AG08396 (cell line): Measurements from ENCODE around the gene FAM43A.

Experiments used
- DNase-seq: peaks from one replicate; pipeline ENCODE4 v3.0.0; 2012; ENCODE audit warnings: low spot score, mixed read lengths

FAM43A gene, protein sequence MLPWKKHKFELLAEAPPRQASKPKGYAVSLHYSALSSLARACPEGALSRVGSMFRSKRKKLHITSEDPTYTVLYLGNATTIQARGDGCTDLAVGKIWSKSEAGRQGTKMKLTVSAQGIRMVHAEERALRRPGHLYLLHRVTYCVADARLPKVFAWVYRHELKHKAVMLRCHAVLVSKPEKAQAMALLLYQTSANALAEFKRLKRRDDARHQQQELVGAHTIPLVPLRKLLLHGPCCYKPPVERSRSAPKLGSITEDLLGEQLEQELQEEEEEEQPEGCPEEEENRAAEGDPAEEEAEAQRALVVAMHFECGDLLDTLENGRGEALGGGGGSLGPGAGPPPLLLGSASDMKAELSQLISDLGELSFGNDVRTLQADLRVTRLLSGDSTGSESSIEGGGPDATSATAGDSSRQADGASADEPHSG

DNA sequence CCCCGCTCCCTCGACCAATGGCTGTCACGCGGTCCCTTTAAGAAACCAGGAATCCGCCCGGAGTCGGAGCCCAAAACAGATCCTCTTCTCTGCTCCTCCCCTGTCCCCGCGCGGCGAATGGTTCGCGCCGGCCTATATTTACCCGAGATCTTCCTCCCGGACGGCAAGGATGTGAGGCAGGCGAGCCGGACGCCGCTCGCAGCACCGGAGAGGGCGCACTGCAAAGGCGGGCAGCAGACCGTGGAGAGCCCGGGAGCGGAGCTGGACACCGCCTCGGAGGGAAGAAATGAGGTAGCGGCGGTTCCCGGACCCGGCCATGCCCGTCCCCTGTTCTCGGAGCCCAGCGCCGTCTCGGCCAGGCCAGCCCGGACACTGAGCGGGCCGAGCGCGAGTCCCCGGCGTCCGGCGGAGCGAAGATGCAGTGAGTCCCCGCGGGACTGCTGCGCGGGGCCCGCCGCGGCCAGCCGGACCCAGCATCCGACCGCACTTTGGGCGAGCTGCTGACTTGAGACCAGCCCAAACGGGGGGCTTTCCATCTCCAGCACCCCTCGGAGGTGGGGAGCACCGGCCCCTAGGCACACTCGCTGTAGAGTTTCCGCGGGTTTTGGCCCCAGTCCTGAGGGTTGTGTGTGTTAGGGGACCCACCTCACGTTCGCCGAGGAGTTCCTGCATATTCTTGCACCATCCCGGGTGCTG is at the start of gene FAM43A:
Gene FAM43A, plus strand, starts transcription at position 166 of the 696 bp plus-strand sequence. CDS start 944 bp downstream, outside the sequence.
- peak; percentile 96 for DNase-seq

- no peak for DNase-seq
Measured at GRCh38 chr3:194637066-194637465, 48.6 kb upstream of the FAM43A start.

- DNase-seq, result no peak
Measured at GRCh38 chr3:194637541-194638400, 47.9 kb upstream of the FAM43A start.

- DNase-seq, result no peak
Measured at GRCh38 chr3:194638991-194639605, 46.6 kb upstream of the FAM43A start.

GRCh38 chr3:194640829-194641228 is 44.9 kb upstream of the FAM43A start:
- no peak for DNase-seq

DNA sequence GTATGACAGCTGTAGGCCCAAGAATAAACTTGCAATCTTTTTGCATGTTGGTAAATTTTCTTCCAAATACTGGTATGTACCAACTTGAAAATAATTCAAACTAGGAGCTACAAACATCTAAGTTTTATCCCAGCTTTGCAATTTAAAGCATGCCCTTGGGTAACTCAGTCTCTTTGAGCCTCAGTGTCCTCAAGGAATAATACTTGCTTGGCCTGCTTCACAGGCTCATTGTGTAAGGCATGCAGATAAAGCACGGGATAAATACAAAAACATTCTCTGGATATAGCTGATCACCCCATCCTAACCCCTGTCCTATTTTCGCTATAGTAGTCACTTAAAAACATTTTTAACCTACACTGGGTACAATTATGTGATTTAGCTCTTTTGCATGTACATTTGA is 42.9 kb upstream of the FAM43A start:
- DNase-seq, result no peak

DNA sequence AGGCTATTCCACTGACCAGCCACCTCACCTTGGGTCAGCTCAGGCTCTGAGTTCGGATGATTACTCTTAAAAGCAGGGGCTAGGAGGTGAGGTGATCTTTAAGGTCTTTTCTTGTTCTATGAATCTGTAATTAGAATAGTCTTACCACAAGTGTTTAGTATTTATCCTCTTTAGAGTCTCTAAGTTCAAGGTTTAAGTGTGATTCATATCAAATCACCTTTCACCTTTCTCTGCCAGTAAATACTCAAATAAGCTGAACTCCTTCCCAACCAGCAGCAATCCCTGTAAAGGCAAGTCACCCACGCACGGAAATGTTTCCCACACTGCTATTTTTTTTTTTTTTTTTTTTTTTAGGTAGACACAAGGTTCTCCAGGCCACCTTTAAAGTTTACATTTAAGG is 37.9 kb upstream of the FAM43A start:
- DNase-seq, result no peak

DNA sequence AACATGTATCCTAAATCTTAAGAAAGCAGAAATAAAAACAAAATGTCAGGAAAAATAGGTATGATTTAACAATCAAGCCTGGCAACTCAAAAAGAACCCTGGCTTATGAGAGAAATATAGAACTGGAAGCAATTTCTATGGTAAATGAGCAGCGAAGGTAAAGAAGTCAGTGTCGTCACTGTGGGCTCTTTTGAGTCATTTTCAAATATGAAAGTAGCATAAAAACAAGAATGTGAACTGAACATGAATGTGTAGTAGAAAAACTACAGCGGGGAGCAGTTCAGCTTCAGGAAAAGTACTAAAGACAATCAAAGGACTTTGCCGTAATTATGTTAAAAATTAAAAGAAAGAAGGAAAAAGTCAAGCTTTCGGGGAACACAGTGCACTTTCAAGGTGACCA is 31.2 kb upstream of the FAM43A start:
- DNase-seq, result no peak

DNA sequence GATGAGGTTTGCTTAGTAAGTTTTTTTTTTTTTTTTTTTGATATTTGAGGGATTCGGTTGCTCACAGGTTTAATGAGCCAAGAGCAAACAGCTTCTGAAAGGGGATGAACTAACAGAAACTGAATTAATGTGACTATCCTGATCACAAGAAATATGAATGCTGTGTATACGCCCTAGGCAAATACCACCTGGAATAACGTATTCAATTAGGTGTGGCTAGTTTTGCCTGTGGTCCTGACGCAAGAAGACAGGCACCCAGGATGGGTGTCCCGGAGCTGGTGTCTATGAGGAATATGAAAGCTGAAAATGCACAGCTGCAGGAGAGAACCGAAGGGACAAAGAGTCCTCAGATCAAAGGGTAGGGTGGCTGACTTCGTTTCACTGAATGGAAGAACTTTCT is 28.2 kb upstream of the FAM43A start:
- DNase-seq, result no peak

GRCh38 chr3:194658477-194659242 is 27.0 kb upstream of the FAM43A start:
- no peak for DNase-seq

GRCh38 chr3:194659778-194660177 is 25.9 kb upstream of the FAM43A start:
- DNase-seq, result no peak

DNA sequence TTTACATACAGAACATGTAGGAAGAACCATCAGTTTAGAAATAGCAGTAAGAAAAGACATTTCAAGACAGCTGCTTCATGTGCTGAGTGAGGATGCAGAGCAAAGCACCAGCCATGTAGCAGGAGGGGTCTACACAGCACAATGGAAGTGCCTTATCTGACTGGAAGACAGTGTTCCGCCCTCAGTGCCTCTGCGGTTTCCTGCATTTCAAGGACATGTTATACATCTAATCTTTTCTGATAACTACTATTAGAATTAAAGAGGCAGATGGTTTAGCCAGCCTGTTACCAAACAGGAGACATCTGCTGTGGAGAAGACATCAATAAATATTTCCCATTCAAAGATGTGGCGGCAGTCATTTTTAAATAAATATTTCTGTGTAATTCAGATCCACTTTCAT is 24.3 kb upstream of the FAM43A start:
- no peak for DNase-seq

- no peak for DNase-seq
Measured at GRCh38 chr3:194661946-194662345, 23.7 kb upstream of the FAM43A start.

DNA sequence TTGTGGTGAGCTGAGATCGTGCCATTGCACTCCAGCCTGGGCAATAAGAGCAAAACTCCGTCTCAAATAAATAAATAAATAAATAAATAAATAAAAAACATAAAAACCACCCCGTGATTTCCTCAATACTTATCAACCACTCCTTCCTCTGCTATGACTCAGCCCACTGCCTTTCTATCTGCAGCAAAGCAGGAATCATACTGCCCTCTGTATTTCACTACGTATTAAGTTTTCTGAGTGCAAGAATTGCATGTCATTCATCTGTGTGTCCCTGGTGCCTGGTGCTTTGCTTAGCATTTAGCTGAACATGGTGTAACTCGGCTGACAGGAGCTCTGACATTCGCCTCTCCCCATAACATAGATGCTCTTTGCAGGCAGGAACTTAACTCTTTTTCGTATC is 20.8 kb upstream of the FAM43A start:
- no peak for DNase-seq

- DNase-seq, result no peak
Measured at GRCh38 chr3:194667363-194667762, 18.3 kb upstream of the FAM43A start.

GRCh38 chr3:194671511-194671899 is 14.2 kb upstream of the FAM43A start:
- DNase-seq, result peak; percentile 36

- peak; percentile 89 for DNase-seq
Measured at GRCh38 chr3:194671900-194672808, 13.5 kb upstream of the FAM43A start, which contains the start of gene LSG1. TSS of gene LSG1 (minus strand) at chr3:194672191. CDS start at chr3:194672162, 29 bp downstream.

DNA sequence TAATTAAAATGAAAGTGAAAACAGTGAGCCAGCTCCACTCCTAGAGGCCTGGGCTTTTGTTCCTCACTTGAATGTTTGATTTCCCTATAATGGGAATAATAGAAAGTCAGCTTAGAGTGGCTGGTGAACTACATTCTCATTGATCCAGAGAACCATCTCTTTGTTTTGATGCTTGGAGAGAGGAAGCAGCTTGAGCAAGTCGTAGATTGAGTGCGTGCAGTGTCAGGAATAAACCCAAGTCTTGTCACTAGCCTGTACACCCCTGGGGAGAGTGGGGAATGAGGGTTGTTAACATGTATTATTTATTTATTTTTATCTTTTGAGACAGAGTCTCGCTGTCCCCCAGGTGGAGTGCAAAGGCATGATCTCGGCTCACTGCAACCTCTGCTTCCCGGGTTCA is 12.8 kb upstream of the FAM43A start:
- no peak for DNase-seq

- no peak for DNase-seq
Measured at GRCh38 chr3:194673761-194674160, 11.9 kb upstream of the FAM43A start.

DNA sequence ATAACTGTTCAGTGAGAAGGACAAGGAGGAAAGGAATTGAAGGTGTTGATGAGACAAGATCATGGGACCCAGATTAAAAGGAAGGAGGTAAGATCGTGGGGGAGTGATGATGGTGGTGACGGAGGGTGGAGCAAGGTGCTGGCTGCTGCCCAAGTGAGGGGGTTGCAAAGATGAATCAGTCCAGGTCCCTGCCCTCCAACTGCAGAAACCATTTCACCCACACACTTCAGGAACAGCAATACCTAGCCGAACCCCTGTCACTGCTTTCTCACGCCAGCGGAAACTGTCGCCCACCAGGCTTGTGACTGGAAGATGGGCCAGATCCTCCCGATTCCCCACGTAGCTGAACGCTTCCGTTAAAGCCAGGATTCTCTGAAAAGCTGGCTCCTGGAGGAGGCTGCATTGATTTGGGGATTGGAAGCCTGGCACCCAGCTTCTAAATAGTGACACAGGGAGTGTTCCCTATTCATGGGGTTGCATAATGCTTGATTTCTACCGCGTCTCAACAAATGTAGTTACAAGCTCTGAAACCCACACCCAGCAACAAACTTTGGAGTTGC is 10.5 kb upstream of the FAM43A start:
- DNase-seq, result no peak
